GM12801 (cell line): ENCODE data around the gene MAP3K4.

ENCODE experiments used
- TF ChIP-seq, protein P1 (sequence below): IDR thresholded peaks from one replicate; pipeline ENCODE4 v1.5.1; 2011; ENCODE audit warnings: control low read depth; ENCODE audit not compliant: insufficient read length; ENCODE audit errors: extremely low read depth

Gene MAP3K4

GRCh38 chr6:161013695-161014094 is 22.1 kb downstream of the MAP3K4 start:
- TF ChIP-seq, protein P1, sequence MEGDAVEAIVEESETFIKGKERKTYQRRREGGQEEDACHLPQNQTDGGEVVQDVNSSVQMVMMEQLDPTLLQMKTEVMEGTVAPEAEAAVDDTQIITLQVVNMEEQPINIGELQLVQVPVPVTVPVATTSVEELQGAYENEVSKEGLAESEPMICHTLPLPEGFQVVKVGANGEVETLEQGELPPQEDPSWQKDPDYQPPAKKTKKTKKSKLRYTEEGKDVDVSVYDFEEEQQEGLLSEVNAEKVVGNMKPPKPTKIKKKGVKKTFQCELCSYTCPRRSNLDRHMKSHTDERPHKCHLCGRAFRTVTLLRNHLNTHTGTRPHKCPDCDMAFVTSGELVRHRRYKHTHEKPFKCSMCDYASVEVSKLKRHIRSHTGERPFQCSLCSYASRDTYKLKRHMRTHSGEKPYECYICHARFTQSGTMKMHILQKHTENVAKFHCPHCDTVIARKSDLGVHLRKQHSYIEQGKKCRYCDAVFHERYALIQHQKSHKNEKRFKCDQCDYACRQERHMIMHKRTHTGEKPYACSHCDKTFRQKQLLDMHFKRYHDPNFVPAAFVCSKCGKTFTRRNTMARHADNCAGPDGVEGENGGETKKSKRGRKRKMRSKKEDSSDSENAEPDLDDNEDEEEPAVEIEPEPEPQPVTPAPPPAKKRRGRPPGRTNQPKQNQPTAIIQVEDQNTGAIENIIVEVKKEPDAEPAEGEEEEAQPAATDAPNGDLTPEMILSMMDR: no peak

- TF ChIP-seq, protein P1: no peak
These were observed 26.4 kb downstream of the MAP3K4 start for GRCh38 chr6:161017766-161018564.

- TF ChIP-seq, protein P1: no peak
These were observed 27.8 kb downstream of the MAP3K4 start for GRCh38 chr6:161019324-161019839.

- TF ChIP-seq, protein P1: no peak
These were observed 30.0 kb downstream of the MAP3K4 start for GRCh38 chr6:161021543-161021942.

DNA sequence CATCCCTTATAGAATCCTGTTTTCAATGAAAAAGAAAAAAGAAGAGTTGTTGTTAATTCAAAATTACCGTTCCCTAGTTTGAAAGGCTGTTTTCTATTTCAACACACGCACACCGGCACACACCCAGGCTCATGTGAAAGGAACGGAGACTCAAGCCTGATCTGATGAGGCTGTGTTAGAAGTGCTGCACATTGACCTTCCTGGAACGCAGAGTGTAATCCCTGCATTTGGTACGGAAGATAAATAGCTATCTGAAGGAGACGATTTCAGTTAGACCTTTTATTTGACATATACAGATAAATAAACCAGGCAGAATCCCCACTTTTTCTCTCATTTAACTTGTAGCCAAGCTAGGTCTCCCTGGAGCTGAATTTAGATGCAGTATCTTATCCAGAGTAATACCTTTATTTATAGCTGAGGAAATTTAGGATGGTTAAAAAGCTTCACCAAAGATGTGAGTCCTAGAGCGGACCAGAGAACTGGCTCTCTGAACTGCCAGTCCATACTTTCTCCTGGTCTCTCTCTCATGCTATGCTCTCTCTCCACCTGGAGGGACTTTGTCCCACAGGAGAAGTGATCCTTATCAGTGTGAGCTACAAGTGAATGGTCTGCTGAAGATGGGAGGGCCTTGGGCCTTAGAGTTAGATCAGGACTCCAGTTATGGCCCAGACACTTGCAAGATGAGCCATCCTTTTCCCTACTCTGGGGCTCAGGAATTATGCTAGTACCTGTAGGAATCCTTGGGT is 30.6 kb downstream of the MAP3K4 start:
- TF ChIP-seq, protein P1: no peak

- TF ChIP-seq, protein P1: no peak
These were observed 31.7 kb downstream of the MAP3K4 start for GRCh38 chr6:161023316-161023715.

GRCh38 chr6:161024364-161024920 is 32.9 kb downstream of the MAP3K4 start:
- TF ChIP-seq, protein P1: no peak
